ENCODE measurements around the gene TNFRSF17.

DNA sequence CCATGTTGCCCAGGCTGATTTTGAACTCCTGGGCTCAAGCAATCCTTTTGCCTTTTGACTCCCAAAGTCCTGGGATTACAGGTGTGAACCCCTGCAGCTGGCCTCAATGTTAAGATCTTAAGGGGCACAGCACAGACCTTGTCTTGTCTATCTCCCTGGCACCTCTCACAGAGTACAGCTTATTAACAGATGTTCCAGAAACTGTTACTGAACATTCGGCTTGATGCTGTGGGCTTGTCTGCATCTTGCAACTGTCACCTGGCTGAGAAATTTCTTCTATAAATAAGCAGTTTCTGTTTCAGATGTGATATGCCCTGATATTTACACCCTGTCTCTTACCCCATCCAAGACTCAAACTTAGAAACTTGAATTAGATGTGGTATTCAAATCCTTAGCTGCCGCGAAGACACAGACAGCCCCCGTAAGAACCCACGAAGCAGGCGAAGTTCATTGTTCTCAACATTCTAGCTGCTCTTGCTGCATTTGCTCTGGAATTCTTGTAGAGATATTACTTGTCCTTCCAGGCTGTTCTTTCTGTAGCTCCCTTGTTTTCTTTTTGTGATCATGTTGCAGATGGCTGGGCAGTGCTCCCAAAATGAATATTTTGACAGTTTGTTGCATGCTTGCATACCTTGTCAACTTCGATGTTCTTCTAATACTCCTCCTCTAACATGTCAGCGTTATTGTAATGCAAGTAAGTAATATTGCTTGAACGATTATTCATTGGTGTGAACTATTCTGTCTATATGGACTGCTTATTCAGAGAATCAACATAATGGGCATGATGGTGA lies at the start of gene TNFRSF17:
- TF ChIP-seq EZH2 (IDR thresholded peaks at IDR 0.05; ENCODE audit: insufficient read depth, poor library complexity, severe bottlenecking) (no peak), EZH2phosphoT487 (IDR thresholded peaks at IDR 0.05; ENCODE audit: insufficient read depth, low read depth) (no peak)
